Ishikawa (cell line): ENCODE data around the gene DACH2.

Experiments
- CEBPB ChIP-seq: IDR thresholded peaks from 2 replicates; pipeline ENCODE4 v1.6.1; 2012
- CREB1 ChIP-seq: IDR thresholded peaks from 2 replicates; pipeline ENCODE4 v1.6.1; 2012; ENCODE audit warnings: low read depth
- EGR1 ChIP-seq: IDR thresholded peaks from 2 replicates; pipeline ENCODE4 v1.6.1; 2012
- EP300 ChIP-seq: IDR thresholded peaks from 2 replicates; pipeline ENCODE4 v1.6.1; 2012; ENCODE audit warnings: borderline replicate concordance
- FOXM1 ChIP-seq: IDR thresholded peaks from 2 replicates; pipeline ENCODE4 v1.6.1; 2012; ENCODE audit warnings: low read depth, borderline replicate concordance
- TAF1 ChIP-seq: IDR thresholded peaks from 2 replicates; pipeline ENCODE4 v1.6.1; 2012; ENCODE audit warnings: low read depth, mild to moderate bottlenecking
- TCF12 ChIP-seq: IDR thresholded peaks from 2 replicates; pipeline ENCODE4 v1.6.1; 2012; ENCODE audit warnings: low read depth
- TEAD4 ChIP-seq: IDR thresholded peaks from 2 replicates; pipeline ENCODE4 v1.6.1; 2012
- YY1 ChIP-seq: IDR thresholded peaks from 2 replicates; pipeline ENCODE4 v1.6.1; 2012; ENCODE audit warnings: low read depth
- ZBTB7A ChIP-seq: IDR thresholded peaks from 2 replicates; pipeline ENCODE4 v1.6.1; 2012; ENCODE audit warnings: low read depth
- TF ChIP-seq, protein P1 (sequence below): IDR thresholded peaks from 2 replicates; pipeline ENCODE4 v1.6.1; 2012

DNA sequence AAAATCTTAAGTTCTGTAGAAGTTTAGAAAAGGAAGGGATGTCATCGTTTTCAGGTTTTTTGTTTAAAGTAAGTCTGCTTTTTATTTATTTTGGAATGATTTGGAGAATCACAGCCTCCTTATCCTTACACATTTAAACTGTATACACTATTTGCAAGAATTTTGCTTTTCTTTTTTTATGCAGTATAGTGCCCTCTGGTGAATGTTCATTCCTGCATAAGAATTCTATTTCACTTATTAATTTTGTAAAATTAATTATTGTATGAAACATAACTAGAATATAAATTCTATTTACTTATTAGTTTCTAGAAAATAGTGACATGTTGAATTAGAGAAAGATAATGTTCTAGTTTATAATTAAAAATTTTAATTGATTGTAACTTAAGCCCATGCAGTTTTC is 44.6 kb downstream of the DACH2 start:
- TF ChIP-seq YY1 (no peak), EP300 (no peak), ZBTB7A (no peak), TAF1 (no peak), CREB1 (no peak), TEAD4 (no peak), EGR1 (no peak), TCF12 (no peak), FOXM1 (no peak), CEBPB (no peak)
- TF ChIP-seq, protein P1, sequence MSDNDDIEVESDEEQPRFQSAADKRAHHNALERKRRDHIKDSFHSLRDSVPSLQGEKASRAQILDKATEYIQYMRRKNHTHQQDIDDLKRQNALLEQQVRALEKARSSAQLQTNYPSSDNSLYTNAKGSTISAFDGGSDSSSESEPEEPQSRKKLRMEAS: no peak
